ENCODE data around the gene PTPRCAP. TPM values are rescaled to one million over a fixed set of nuclear protein-coding genes. Genes with fewer than 3 reads are reported as not detected.
A peak's percentile ranks its signal among the peaks of the same experiment; 100 is the strongest.
"Not testable (repeated sequence)": the region's sequence is repeated elsewhere in the genome, so short reads cannot be mapped to it uniquely, and the experiment has no call there.

The PTPRCAP gene
- polyA plus RNA-seq, 3 donors: 1.3 to 3.5 (median 2.4) TPM

DNA sequence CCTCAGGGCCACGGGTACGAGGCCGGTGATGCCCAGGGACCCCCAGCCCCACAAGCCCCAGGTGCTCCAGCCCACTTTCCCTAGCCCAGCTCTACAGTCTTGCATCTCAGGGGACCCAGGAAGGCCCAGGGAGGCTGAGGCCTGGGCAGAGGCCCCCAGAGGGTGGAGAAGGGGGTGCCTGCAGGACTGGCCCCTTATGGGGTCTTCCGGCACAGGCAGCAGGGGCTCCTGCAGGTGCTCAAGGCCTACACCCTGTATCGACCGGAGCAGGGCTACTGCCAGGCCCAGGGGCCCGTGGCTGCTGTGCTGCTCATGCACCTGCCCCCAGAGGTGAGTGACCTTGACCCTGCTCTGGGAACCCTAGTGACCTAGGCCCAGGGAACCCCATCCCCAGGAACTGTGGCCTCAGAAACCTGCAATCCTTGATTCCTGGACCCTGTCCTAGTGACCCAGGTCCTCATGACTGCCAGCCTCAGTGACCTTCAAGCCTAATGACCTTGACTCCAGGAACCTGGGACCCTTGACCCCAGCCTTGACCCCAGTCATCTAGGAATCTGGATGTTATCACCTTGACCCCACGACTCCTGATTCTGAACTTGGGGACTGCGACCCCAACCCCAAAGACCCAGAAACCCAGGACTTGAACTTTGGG, 31.7 kb downstream of the PTPRCAP start:
- DNase-seq (ENCODE audit: extremely low read depth in 1 of 11, low read depth in 9 of 11, low spot score in 4 of 11): no peak

DNA sequence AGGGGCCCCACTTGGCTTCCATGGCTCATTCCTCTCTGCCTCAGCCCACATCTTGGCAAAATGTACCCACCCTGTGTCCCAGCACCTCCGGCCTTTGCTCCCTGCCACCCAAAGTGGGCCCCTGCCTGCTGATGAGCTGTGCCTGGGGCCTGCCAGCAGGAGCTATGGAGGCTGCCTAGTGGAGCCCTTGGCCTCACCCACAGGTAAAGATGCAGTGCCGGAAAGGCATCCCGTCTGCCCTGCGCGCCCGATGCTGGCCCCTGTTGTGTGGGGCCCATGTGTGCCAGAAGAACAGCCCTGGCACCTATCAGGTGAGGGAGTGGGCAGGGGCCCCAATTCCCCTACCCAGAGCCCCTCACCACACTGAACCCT, 32.3 kb downstream of the PTPRCAP start:
- no peak for DNase-seq (ENCODE audit: extremely low read depth in 1 of 11, low read depth in 9 of 11, low spot score in 4 of 11)

DNA sequence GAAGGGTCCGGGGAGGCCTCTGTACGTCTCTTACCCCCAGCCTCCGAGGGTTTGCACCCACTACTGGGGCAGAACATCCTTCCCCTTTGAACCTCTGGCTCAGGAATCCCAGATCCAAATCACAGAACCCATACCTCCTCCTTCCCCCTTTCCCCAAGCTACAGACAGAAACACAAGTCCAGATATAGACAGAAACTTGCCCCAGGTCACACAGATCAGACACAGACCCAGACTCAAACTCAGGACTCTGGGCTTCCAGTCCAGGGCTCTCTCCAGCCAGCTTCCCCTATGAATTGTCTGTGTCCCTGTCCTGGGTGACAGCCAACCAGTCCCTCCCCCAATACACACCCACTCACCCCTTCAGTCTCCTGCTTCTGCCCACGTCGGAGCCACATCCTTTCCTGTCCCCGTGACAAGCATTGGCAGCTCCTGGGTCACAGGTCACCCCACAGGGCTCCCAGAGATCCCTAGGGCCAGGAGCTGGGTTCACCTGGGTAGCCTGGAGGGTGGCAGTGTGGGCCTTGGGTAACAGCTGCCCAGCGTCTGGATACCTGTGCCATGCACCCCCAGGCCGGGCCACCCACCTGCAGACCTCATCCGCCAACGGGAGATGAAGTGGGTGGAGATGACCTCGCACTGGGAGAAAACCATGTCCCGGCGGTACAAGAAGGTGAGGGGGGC, 32.8 kb downstream of the PTPRCAP start:
- no peak for DNase-seq (ENCODE audit: extremely low read depth in 1 of 11, low read depth in 9 of 11, low spot score in 4 of 11)

DNA sequence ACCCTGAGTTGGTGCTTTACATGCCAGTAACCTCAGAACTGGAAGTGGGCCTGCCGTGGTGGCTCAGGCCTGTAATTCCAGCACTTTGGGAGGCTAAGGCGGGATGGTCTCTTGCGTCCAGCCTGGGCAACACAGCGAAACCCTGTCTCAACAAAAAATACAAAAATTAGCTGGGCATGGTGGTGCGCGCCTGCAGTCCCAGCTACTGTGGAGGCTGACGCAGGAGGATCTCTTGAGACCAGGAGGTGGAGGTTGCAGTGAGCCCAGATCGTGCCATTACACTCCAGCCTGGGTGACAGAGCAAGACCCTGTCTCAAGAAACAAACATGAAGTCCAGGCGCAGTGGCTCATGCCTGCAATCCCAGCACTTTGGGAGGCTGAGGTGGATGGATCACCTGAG, 34.4 kb downstream of the PTPRCAP start:
- not testable (repeated sequence) for DNase-seq (ENCODE audit: extremely low read depth in 1 of 11, low read depth in 9 of 11, low spot score in 4 of 11)

DNA sequence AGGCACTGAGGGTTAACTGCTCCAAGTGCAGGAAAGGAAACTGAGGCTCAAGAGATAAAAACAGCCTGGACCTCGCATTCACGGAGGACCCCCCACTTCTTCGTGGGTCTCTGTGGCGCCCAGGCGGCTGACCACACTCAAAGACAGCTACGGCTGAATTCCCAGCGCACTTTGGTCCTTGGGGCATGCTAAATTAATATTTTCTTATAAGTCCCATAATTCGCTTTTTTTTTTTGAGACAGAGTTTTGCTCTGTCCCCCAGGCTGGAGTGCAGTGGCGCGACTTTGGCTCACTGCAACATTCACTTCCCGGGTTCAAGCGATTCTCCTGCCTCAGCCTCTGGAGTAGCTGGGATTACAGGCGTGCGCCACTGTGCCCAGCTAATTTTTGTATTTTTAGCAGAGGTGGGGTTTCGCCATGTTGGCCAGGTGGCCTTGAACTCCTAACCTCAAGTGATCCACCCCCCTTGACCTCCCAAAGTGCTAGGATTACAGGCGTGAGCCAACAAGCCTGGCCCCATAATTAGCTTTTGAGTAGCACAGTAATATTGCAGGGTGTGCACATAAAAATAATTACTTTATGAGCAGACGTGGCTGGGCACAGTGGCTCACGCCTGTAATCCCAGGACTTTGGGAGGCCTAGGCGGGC, 35.2 kb downstream of the PTPRCAP start:
- not testable (repeated sequence) for DNase-seq (ENCODE audit: extremely low read depth in 1 of 11, low read depth in 9 of 11, low spot score in 4 of 11)

- DNase-seq (ENCODE audit: extremely low read depth in 1 of 11, low read depth in 9 of 11, low spot score in 4 of 11): peak in 10 of 11 donors; percentile 69 to 89 (median 84)
These were observed 35.8 kb downstream of the PTPRCAP start, which contains the start of gene PPP1CA for GRCh38 chr11:67401495-67402191. PPP1CA (minus strand) TSS chr11:67401858; CDS start chr11:67401782, 76 bp downstream.

DNA sequence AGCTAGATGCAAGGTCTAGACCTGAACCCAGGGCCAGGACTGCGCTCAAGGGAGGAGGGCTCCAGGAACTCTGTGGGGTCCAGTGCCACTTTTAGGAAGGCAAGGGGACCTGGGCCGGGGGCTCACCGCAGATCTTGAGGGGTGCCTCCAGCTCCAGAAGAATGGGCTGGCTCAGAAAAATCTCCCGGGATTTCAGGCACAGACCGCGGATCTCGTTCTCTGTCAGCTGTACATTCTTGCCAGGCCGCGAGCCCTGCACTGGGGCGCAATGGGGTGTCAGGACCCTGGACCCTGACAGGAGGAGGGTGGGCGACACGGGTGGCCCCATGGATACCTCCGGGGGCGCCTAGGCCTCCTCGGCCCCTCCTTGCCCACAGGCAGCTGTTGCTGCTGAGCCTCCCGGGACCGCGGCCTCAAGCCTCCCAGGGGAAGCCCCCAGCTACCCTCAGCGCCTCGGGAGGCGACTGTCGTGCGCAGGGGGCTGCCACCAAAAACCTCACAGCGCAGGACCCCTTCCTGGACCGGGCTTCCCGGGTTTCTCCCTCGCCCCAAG, 36.5 kb downstream of the PTPRCAP start:
- no peak for DNase-seq (ENCODE audit: extremely low read depth in 1 of 11, low read depth in 9 of 11, low spot score in 4 of 11)

DNA sequence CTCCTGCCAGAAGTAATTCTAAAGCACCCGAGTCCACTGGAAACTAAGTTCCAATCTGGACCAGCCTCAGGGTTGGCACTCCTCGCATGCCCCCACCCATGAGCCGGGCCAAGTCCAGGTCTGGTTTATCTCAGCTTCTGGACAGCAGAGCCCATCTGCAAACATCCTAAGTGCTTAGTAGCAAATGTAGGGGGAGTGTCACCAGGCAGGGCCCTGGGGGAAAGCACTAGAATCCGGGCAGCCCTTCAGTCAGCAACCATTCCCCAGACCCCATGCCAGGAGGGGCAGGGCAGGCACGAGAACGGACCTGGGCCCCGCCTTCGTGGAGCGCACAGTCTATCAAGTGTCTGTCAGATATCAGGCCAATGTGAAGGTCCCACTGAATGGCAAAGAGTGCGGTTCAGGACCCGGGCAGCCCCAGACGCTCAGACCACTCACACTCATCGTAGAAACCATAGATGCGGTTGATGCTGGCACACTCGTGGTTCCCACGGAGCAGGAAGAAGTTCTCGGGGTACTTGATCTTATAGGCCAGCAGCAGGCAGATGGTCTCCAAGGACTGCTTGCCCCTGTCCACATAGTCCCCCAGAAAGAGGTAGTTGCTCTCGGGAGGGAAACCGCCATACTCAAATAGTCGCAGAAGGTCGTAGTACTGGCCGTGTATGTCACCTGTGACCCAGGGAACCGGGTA, 37.1 kb downstream of the PTPRCAP start:
- DNase-seq (ENCODE audit: extremely low read depth in 1 of 11, low read depth in 9 of 11, low spot score in 4 of 11): no peak

DNA sequence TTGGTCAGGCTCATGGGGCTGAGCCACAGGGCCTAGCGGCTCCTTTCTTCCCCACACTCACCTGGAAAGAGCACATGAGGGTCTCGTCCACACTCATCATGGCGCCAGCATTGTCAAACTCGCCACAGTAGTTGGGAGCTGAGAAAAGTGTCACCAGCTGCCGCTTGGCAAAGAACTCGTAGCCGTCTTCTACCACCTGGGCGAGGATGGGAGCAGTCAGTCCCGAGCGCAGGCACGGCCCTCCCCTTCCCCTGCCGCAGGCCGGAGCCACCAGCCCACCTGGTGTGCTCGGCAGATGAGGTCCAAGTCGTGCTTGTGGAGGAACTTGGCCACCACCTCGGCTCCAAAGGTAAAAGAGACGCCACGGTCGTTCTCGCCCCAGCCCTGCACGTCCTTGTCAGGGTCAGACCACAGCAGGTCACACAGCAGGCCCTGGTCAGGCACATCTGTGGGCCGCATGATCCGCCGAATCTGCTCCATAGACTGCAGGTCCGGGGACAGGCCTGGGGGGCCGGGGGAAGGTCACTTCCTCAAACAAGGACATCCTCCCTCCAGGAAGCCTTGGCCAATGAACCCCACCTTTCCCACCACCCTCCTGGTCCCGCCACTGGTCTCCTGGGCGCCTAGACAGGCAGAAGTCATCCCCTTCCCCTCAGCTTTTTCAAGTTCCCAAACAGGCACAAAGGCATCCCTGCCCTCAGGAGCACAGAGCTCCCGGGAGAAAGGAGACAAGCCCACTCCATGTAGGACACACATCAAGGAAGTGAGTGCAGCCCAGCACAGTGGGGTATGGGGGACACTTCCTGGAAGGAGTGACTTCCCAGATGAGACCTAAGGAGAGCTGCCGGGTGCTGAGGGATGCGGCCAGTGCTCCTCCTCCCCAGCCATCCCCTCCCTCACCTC, 38.6 kb downstream of the PTPRCAP start:
- DNase-seq (ENCODE audit: extremely low read depth in 1 of 11, low read depth in 9 of 11, low spot score in 4 of 11): no peak

GRCh38 chr11:67397986-67398660, 39.4 kb downstream of the PTPRCAP start:
- DNase-seq (ENCODE audit: extremely low read depth in 1 of 11, low read depth in 9 of 11, low spot score in 4 of 11): no peak

DNA sequence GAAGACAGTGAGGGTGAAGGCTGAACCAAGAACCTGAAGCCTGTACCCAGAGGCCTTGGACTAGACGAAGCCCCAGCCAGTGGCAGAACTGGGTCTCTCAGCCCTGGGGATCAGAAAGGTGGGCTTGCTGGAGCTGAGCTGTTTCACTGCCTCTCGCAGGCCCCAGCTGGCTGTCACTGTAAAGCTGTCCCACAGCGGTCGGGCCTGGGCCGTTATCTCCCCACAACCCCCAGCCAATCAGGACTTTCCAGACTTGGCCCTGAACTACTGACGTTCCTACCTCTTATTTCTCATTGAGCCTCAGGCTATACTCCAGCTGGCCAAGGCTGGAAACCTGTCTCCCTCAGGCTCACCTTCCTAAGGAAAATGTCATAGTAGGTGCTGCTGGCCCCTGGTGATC, 39.9 kb downstream of the PTPRCAP start:
- DNase-seq (ENCODE audit: extremely low read depth in 1 of 11, low read depth in 9 of 11, low spot score in 4 of 11): no peak

GRCh38 chr11:67396587-67397389, 40.7 kb downstream of the PTPRCAP start:
- no peak for DNase-seq (ENCODE audit: extremely low read depth in 1 of 11, low read depth in 9 of 11, low spot score in 4 of 11)

- no peak for DNase-seq (ENCODE audit: extremely low read depth in 1 of 11, low read depth in 9 of 11, low spot score in 4 of 11)
These were observed 41.3 kb downstream of the PTPRCAP start for GRCh38 chr11:67396259-67396581.

- DNase-seq (ENCODE audit: extremely low read depth in 1 of 11, low read depth in 9 of 11, low spot score in 4 of 11): no peak
These were observed 41.8 kb downstream of the PTPRCAP start for GRCh38 chr11:67395555-67396258.

DNA sequence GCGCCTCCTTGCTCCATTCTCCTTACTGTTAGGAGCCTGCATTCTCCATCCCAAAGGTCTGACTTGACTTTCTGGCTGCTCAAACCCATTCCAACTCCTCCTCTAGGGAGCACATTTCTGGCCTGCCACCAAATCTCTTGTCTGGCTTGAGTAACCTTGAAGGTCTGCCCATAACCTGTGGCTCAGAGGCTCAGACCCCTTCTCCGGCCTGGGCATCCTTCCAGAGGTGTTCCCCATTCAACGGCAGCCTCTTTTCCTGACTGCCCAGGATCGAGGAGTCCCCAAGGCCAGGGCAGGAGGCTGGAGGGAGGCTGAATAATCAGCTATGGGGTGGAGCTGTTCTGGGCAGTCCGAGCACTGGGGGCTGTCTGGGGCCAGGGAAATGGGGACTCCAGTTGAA, 43.5 kb downstream of the PTPRCAP start:
- DNase-seq (ENCODE audit: extremely low read depth in 1 of 11, low read depth in 9 of 11, low spot score in 4 of 11): no peak

GRCh38 chr11:67393437-67393836, 44.0 kb downstream of the PTPRCAP start:
- no peak for DNase-seq (ENCODE audit: extremely low read depth in 1 of 11, low read depth in 9 of 11, low spot score in 4 of 11)
